GM19099 (cell line): ENCODE results near the gene C9orf43.

Experiments
- POLR2A ChIP-seq: IDR thresholded peaks from 3 replicates; pipeline ENCODE4 v1.6.1; 2011; ENCODE audit warnings: low read depth; ENCODE audit not compliant: insufficient read length; ENCODE audit errors: extremely low read depth

C9orf43 gene

GRCh38 chr9:113399646-113400200 lies 10.8 kb upstream of the C9orf43 start:
- TF ChIP-seq POLR2A: no peak

DNA sequence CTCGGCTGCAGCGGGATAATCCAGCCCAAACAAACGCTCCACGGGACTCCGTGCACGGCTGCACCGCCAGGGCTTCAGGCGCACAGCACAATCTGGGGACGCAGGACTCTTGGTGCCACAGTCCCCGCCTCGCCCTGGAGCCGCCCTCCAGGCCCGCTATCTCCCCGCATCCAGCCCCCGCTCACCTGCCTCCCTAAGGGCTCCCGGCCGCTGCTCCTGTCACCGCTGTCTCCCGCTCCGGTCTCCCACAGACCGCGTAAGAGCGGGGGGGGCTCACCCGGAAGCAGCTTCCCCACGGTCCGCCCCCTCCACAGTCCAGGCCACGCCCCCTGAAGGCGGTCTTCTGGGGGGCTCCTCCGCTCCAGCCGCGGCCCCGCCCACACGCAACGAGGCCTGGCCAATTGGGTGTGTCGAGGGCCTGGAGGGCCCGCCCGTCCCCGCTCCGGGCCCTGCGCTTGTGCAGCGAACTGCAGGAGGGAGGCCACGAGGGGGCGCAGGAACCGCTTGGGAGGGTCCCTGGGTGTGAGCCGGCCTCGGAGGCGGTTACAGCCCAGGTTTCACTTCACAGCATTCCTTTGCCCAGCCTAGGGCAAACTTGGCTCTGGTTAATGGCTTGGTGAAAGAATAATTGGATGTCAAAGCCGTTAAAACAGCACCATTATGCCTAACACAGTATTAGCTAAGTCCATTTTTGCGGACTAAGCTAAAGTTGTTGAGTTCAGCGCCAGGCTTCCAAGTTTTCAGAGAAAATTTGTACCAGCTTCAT lies 9.3 kb upstream of the C9orf43 start, which contains the start of gene ALAD:
ALAD (minus strand) TSS at position 258 of the 766 bp plus-strand sequence. CDS start 7,725 bp downstream, outside the sequence.
- TF ChIP-seq POLR2A: peak; percentile 77

- TF ChIP-seq POLR2A: no peak
Observed at GRCh38 chr9:113403646-113404045, 6.9 kb upstream of the C9orf43 start.

DNA sequence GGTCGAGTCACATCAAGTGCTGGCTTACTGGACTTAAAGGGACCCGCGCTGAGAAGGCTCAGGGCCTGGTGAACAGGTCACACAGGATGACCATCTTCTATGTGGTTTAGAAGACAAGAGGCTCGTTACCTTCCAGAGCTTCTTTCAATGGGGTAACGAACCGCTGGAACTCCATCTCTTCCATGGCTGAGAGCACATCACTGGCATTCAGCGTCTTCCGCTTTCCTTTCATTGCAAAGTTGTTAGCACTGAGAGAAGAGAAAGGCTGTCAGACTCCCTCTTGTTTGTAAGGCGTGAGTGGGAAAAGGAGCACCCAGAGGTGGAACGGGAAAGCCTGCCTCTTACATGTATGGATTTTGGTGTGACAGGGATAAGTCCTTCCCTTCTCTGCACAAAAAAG lies 1.1 kb upstream of the C9orf43 start:
- no peak for TF ChIP-seq POLR2A

DNA sequence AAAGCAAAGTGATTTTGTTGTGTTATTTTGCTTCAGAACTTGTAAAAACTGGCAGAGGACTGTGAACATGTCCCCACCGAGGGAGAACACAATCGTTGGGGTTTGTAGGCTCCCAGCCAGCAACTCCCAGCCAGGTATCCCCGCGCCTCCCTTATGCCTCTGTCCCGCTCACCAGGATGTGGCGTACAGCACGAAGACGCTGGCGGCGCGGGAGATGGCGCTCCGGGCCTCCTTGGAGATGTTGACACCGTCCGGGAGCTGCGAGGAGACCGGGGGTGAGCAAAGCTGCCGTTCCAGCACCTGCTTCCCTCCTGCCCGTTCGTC lies 702 bp upstream of the C9orf43 start:
- no peak for TF ChIP-seq POLR2A

DNA sequence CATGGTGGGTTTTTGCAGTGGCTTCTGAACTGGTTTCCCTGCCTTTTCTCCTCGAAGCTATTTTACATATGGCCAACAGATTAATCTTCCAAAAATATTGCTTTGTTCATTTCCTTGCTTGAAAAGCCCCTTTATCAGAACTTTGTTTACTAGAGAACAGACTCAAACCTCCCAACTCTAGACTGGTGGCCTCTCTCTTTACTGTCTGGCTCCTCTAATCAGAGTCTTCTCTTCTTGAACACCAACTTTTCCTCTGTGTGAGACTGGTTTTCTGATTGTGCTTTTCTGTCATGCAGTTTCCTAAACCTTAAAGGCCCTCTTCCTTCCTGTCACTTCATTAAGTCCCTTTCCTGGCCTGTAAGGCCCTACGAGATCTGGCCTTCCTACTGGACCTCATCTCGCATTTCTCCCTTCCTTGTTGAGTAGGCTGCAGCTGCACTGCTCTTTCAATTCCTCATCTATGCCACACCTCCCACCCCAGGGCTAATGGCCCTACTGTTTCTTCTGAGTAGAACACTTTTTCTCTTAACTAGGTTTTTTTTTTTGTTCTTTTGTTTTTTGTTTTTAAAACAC lies 5.7 kb downstream of the C9orf43 start:
- TF ChIP-seq POLR2A: peak; percentile 52

- no peak for TF ChIP-seq POLR2A
Observed at GRCh38 chr9:113417370-113417769, 6.8 kb downstream of the C9orf43 start.

GRCh38 chr9:113421726-113422125 lies 11.2 kb downstream of the C9orf43 start:
- no peak for TF ChIP-seq POLR2A

- no peak for TF ChIP-seq POLR2A
Observed at GRCh38 chr9:113425072-113425471, 14.5 kb downstream of the C9orf43 start.

GRCh38 chr9:113426701-113427100 lies 16.2 kb downstream of the C9orf43 start:
- TF ChIP-seq POLR2A: no peak

DNA sequence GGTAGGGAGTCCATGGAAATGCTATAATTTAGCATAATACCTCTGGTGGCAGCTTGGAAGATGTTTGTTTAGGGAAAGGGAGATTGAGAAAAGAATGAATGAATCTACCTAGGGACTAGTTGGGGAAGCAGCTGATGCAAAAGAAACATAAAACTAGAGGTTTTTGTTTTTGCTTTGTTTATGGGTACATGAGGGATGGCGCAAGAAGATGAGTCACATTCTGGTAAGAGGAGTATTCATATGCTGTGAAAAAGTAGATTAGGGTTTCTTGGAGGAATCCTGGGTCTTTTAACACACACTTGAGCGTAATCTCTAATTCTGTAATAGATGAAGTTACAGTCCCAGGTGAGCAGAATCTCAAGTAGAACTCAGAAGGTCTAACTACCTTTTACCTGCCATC lies 17.1 kb downstream of the C9orf43 start:
- TF ChIP-seq POLR2A: no peak

- TF ChIP-seq POLR2A: no peak
Observed at GRCh38 chr9:113428062-113428615, 17.6 kb downstream of the C9orf43 start.

DNA sequence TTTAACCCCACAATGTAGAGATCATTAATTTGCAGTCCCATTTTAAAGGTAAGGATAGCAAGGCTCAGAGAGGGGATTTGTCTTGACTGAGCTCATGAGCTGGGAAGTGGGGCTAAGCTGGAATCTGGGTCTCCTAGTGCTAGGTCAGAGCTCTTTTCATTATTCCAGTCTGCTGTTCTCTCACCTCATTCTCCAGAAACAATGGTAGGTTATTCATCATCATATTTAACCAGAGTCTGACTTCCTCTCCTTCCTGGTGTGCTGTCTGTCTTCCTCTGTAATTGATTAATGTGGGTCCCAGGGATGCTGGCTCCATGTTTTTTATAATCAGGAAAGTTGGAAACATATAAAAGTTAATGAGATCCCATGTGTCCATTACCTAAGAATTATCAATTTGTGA lies 20.6 kb downstream of the C9orf43 start:
- TF ChIP-seq POLR2A: no peak

GRCh38 chr9:113436728-113437515 lies 26.4 kb downstream of the C9orf43 start:
- no peak for TF ChIP-seq POLR2A

- TF ChIP-seq POLR2A: no peak
Observed at GRCh38 chr9:113444736-113445135, 34.2 kb downstream of the C9orf43 start.
